T-helper 17 cell (primary cell): ENCODE data around the gene FILIP1L. TPM values are rescaled to one million over a fixed set of nuclear protein-coding genes. Genes with fewer than 3 reads are reported as not detected.
"Not testable (repeated sequence)": the region's sequence is repeated elsewhere in the genome, so short reads cannot be mapped to it uniquely, and the experiment has no call there.

ENCODE experiments used
- ATAC-seq: fragments of 150-1000 bp; cut with Tn5 transposase; 2 replicates; pipeline ENCODE4 v1.10.0; 2021; ENCODE audit warnings: mild to moderate bottlenecking, moderate library complexity
- DNase-seq, 3 donors: peaks; one replicate each; pipeline versions ENCODE4 v3.0.0 to v3.0.0-alpha.2; 2020 to 2021
- H3K9me3 ChIP-seq: one replicate; pipeline ENCODE4 v1.7.0; 2013; ENCODE audit warnings: low read length, mild to moderate bottlenecking; ENCODE audit not compliant: control insufficient read depth, poor library complexity, severe bottlenecking
- H3K27ac Mint-ChIP-seq: one replicate; pipeline ENCODE4 v1.8.0; 2022; ENCODE audit warnings: mild to moderate bottlenecking, moderate library complexity, mixed read lengths
- H3K27me3 Mint-ChIP-seq: one replicate; pipeline ENCODE4 v1.8.0; 2022; ENCODE audit warnings: mixed read lengths
- H3K36me3 Mint-ChIP-seq: one replicate; pipeline ENCODE4 v1.8.0; 2022; ENCODE audit warnings: low read depth, mixed read lengths
- H3K4me1 Mint-ChIP-seq: one replicate; pipeline ENCODE4 v1.8.0; 2022; ENCODE audit warnings: mild to moderate bottlenecking, mixed read lengths
- H3K4me3 Mint-ChIP-seq: one replicate; pipeline ENCODE4 v1.8.0; 2022; ENCODE audit warnings: mild to moderate bottlenecking, moderate library complexity, mixed read lengths
- total RNA-seq, 4 donors: library from RNA in 2 of 4; stranded (reverse) in 2 of 4; gene quantifications; one replicate each; pipeline ENCODE4 v1.2.3 and lab custom pipeline; 2022 to 2026

FILIP1L gene
- total RNA-seq, 2 donors from 2014 or later, result 0.82 TPM; not detected in 1

DNA sequence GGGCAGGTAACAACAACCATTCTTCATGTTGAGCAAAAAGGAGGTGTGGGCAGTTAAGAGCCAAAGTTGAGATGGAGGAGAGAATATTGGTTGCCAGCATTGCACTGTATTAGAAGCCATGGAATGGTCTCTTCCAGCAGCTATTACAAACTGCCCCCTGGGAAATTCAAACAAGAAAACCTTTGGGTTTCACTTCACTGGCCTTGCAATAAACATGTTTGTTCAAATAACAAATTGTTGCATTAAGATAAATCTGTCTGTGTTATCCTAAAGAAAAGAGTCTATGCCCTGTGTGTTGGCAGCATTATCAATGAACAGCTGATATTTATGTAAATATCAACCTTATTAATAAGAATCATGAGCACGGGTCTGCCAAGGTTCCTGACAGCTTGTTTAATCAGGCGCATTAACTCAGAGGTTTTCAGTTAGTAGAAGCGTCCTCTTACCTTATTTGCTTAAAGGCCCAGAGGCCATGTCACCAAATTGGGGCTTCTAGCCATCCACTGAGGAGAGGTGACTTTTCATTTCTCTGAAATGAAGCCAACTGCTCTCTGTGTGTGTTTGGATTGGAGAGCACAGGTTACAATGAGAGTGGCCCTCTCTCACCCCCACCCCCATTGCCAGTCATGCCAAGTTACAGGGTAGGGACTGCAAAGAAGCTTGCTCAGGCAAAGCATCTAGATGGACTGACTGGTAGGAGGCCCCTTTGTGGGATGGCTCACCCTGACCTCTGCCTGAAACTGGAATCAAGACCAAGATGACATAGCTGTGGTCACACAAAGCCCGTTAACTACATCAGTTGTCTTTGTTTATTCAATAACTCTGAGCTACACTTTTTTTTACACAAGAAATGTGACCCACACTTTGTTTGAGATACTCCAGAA is 10.5 kb downstream of the FILIP1L start:
- Mint-ChIP-seq H3K27ac (no peak overlapping the region), H3K36me3 (peaks cover 2% of the 10 kb centered on the region), H3K27me3 (no peaks in the 10 kb centered on the region), H3K4me3 (no peak overlapping the region), H3K4me1 (no peaks in the 10 kb centered on the region)
- DNase-seq (no peak), ATAC-seq (no peak)
- H3K9me3 ChIP-seq, result no peaks in the 10 kb centered on the region

DNA sequence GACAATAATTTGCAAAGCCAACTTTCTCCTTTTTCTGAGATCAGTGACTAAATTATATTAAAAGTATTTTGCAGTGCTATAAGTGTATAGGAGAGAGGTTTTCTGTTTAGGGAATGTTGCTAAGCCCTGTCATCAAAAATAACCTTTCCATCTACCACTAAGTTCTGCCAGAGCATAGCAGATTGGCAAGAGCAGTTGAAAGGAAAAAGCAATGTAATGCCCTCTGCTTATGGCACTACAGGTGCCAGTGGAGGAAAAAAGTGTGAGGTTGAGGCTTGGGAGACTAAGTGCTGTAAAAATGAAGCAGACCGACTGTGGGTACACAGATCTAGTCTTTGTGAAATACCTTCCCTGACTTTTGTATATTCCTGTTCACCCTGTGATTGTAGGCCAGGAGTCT is 11.5 kb downstream of the FILIP1L start:
- DNase-seq (no peak), ATAC-seq (no peak)
- H3K9me3 ChIP-seq, result no peaks in the 10 kb centered on the region
- Mint-ChIP-seq H3K4me3 (no peak overlapping the region), H3K27ac (no peak overlapping the region), H3K36me3 (peaks cover 2% of the 10 kb centered on the region), H3K27me3 (no peaks in the 10 kb centered on the region), H3K4me1 (no peaks in the 10 kb centered on the region)

DNA sequence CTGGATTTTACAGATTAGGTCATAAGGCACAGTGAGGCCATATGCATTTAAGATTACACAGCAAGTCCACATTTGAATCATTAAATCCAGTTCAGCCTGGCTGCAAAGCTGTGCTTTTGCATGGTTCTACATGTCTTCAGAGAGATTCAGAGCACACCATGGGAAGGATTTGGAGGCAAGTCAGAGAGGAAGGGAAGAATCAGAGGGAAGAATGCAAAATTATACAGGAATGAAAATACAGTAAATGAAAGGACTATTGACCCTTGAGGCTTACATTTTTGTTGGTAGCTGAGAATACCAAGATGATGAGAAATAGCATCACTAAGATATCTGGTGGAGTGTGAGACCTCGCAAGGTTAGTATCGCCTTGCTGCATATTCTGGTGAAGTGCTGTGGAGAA is 13.9 kb downstream of the FILIP1L start:
- H3K27me3 Mint-ChIP-seq, result no peaks in the 10 kb centered on the region
- no peak overlapping the region for H3K27ac Mint-ChIP-seq
- DNase-seq (no peak), ATAC-seq (no peak)
- peaks cover 2% of the 10 kb centered on the region for H3K36me3 Mint-ChIP-seq
- peaks cover 2% of the 10 kb centered on the region for H3K4me1 Mint-ChIP-seq
- no peak overlapping the region for H3K4me3 Mint-ChIP-seq
- no peaks in the 10 kb centered on the region for H3K9me3 ChIP-seq

DNA sequence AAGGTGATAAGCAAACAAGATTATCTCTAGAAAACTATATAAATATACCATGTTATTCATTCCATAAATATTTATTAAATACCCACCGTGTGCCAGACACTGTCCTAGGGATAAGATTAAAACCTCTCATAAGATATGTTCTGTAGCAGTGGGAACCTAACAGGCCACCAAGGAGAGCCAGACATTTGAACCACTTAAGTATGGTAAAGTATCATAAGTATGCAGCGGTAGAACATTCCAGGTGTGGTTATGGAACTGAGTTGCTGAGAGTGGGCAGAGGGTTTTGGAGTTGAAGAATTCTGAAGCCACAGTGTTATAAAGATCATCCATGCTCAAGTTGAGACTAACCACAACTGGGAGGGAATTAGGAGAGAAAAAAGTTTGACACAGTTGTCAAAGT is 14.7 kb downstream of the FILIP1L start:
- Mint-ChIP-seq H3K4me1 (peaks cover 2% of the 10 kb centered on the region), H3K4me3 (no peak overlapping the region)
- ATAC-seq, result no peak

DNA sequence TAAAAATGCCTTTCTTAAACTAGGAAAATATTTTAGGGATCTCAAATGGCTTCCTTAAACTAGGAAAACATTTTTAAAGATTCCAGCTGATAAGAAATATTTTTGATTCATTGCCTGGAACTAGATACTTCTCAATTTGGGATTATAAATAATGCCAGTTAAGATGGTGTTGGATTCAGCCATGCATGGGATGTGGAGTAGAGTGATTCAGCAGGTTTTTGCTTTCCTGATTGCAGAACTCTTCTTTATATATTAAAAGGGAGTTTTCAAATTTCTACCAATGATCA is 15.6 kb downstream of the FILIP1L start:
- H3K9me3 ChIP-seq, result no peaks in the 10 kb centered on the region
- H3K36me3 Mint-ChIP-seq, result peaks cover 2% of the 10 kb centered on the region
- H3K4me3 Mint-ChIP-seq, result no peak overlapping the region
- no peaks in the 10 kb centered on the region for H3K27me3 Mint-ChIP-seq
- no peak for DNase-seq
- peaks cover 2% of the 10 kb centered on the region for H3K4me1 Mint-ChIP-seq
- ATAC-seq, result no peak
- H3K27ac Mint-ChIP-seq, result no peak overlapping the region

More for the DNA sequence above, 14.7 kb downstream of the FILIP1L start:
- no peak overlapping the region for H3K27ac Mint-ChIP-seq
- DNase-seq, result no peak
- H3K9me3 ChIP-seq, result no peaks in the 10 kb centered on the region
- no peaks in the 10 kb centered on the region for H3K27me3 Mint-ChIP-seq
- peaks cover 2% of the 10 kb centered on the region for H3K36me3 Mint-ChIP-seq

DNA sequence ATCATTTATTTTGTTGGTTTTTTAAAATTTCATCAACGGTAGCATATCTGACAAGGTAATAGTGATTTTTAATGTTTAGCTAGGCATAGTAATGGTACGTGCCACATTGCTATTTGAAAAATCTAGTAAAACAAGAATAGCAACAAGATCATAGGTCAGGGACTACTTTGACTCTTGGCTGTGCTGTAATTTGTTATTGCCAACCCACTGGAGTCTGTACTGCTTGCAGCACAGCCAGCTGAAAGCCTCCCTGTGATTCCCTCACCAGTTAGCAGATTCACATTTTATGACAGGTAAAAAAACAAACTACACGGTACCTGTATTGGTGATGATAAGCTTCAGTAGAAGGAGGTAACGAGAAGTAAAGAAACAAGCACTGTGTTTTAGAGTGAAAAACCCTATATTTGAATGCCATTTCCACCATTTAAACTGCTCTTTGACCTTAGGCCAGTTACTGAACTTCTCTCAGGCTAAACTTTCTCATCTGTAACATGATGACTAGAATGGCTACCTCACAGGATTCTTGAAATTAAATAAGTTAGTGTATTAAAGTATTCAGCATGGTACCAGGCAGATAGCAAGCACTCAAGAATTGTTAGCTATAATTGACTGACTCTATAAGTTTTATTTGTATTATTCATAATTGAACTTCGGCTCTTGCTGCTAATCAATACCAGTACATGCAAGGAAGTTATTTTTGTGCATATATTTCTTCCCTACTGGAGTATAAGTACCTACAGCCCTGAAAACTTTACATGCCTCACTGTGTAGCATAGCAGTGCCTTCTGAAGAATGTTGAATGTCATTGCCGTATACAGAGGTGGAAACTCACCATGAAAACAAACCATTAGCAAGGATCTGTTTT is 16.1 kb downstream of the FILIP1L start:
- H3K27me3 Mint-ChIP-seq, result no peaks in the 10 kb centered on the region
- no peak overlapping the region for H3K27ac Mint-ChIP-seq
- no peak for ATAC-seq
- H3K4me1 Mint-ChIP-seq, result peaks cover 2% of the 10 kb centered on the region
- no peak for DNase-seq
- H3K9me3 ChIP-seq, result no peaks in the 10 kb centered on the region
- H3K36me3 Mint-ChIP-seq, result peaks cover 2% of the 10 kb centered on the region
- no peak overlapping the region for H3K4me3 Mint-ChIP-seq

DNA sequence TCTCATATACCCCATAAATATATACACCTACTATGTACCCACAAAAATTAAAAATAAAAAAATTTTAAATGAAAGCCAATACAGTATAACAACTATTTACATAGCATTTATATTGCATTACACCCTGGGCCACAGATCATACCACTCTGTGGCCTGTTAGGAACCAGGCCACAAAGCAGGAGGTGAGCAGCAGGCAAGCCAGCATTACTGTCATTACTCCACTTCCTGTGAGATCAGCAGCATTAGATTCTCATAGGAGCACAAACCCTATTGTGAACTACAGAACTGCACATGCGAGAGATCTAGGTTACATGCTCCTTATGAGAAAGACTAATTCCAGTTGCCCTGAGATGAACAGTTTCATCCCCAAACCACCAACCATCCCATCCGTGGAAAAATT is 17.4 kb downstream of the FILIP1L start:
- no peak overlapping the region for H3K4me3 Mint-ChIP-seq
- ATAC-seq (no peak), DNase-seq (no peak)
- peaks cover 4% of the 10 kb centered on the region for H3K4me1 Mint-ChIP-seq
- H3K36me3 Mint-ChIP-seq, result no peaks in the 10 kb centered on the region
- H3K27me3 Mint-ChIP-seq, result no peaks in the 10 kb centered on the region
- H3K27ac Mint-ChIP-seq, result no peak overlapping the region
- H3K9me3 ChIP-seq, result no peaks in the 10 kb centered on the region

DNA sequence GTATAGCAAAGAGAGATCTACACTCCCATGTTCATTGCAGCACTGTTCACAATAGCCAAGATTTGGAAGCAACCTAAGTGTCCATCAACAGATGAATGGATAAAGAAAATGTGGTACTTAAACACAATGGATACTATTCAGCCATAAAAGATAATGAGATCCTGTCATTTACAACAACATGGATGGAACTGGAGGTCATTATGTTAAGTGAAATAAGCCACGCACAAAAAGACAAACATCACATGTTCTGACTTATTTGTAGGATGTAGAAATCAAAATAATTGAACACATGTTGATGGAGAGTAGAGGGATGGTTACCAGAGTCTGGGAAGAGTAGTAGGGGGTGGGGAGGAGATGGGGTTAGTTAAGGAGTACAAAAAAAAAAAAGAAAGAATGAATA is 18.0 kb downstream of the FILIP1L start:
- H3K4me1 Mint-ChIP-seq, DNase-seq, H3K9me3 ChIP-seq, H3K27me3 Mint-ChIP-seq, H3K27ac Mint-ChIP-seq, H3K36me3 Mint-ChIP-seq, H3K4me3 Mint-ChIP-seq, ATAC-seq: not testable (repeated sequence)

DNA sequence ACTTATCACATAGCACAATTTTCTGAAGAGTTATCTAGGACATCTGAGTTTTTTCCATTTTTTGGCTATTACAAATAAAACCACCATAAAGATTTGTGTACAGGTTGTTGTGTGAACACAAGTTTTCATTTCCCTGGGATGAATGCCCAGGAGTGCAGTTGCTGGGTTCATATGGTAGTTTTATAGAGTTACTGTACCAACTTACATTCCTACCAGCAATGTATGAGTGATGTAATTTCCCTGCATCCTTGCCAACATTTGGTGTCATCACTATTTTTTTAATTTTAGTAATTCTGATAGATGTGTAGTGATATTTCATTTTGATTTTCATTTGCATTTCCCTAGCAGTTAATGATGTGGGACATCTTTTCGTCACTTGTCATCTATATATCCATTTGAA is 20.5 kb downstream of the FILIP1L start:
- ATAC-seq, result no peak
- peaks cover 4% of the 10 kb centered on the region for H3K4me1 Mint-ChIP-seq
- no peaks in the 10 kb centered on the region for H3K36me3 Mint-ChIP-seq
- no peaks in the 10 kb centered on the region for H3K9me3 ChIP-seq
- no peak overlapping the region for H3K27ac Mint-ChIP-seq
- no peak overlapping the region for H3K4me3 Mint-ChIP-seq
- no peaks in the 10 kb centered on the region for H3K27me3 Mint-ChIP-seq
- DNase-seq, result no peak

DNA sequence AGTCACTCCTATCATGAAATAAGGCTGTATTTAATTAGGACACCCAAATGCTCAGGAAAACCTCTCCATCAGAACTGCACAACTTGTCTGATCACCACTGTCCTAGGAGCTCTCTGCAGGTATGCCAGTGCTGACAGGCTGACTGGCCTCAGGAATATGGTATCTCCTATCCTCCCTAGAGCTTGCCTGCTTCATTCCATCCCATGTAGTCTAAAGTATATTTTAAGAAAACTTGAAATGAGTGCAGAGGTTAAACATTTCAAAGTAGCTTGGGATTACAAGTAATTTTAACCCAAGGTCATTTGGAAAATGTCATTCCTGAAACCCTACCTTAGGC is 23.7 kb downstream of the FILIP1L start:
- ATAC-seq (no peak), DNase-seq (no peak)
- no peak overlapping the region for H3K4me3 Mint-ChIP-seq
- H3K9me3 ChIP-seq, result no peaks in the 10 kb centered on the region
- peaks cover 10% of the 10 kb centered on the region for H3K4me1 Mint-ChIP-seq
- no peaks in the 10 kb centered on the region for H3K27me3 Mint-ChIP-seq
- peaks cover 3% of the 10 kb centered on the region for H3K36me3 Mint-ChIP-seq
- H3K27ac Mint-ChIP-seq, result no peak overlapping the region

DNA sequence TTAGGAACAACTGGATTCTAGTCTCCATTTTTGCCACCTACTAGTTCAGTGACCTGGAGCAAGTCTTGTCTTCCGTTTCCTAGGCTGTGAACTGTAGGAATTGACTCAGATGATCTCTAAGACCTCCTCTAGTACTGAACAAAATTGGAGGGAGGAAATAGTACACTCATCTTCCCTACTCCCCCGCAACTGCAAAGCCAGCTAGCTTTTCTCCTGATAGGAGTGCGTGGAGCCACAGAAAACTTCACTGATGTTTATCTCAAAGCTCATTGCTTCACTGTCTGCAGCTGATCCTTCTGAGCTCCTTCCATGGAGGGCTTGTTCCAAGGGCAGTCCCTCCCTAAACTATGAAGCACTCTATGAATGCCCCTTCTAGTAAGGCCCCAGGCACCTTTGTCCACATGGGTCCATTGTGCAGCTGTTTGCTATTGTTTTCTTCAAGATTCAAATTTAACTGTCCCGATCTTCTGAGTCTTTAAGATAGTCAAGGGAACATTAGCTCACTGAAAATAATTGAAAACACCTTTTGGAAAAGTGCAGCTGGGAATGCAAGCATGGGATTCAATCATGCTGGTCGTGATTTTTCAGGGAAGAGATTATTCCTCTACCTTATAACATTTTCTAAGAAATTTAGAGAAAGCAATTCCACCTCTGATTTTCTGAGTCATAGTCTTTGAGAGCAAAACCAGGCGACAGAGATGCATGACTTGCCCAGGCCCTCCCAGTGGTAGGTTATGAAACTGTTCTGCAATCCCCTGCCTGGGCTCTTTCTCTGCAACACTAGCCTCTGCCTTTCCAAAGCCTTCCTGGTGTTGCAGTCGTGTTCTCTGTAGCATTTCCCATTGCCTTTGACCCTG is 24.3 kb downstream of the FILIP1L start:
- ATAC-seq, result no peak
- H3K4me3 Mint-ChIP-seq, result no peak overlapping the region
- H3K36me3 Mint-ChIP-seq, result peaks cover 3% of the 10 kb centered on the region
- no peak overlapping the region for H3K27ac Mint-ChIP-seq
- no peaks in the 10 kb centered on the region for H3K27me3 Mint-ChIP-seq
- no peaks in the 10 kb centered on the region for H3K9me3 ChIP-seq
- H3K4me1 Mint-ChIP-seq, result peaks cover 10% of the 10 kb centered on the region
- no peak for DNase-seq

DNA sequence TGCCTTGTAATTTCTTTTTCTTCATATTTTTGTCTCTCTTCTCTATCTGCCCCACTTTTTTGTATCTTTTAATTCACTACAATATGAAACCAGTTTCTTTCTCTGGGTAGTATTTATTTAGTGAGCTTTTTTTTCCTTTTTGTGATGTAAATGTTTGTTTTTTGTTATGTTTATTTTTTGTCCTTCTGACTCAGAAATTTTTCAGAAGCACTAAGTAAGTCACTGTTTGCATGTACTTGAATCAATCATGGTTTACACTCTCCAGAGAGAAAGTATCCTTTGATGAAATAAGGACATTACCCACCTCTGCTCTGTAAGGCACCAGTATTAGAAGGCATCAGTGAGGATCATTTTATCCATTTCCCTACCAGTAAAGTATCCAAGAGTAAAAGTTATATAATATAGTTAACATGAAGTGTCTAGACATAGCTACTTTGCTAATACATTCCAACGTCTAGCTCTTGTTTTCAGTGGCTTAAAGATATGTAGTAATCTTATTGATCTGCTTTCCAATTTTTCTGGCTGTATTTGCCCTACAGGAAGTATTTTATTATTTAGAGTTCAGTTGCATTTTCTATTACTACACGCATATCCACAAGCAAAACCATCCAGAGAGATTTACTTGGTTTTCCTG is 25.4 kb downstream of the FILIP1L start:
- Mint-ChIP-seq H3K4me1 (peaks cover 10% of the 10 kb centered on the region), H3K27me3 (no peaks in the 10 kb centered on the region), H3K36me3 (peaks cover 3% of the 10 kb centered on the region), H3K4me3 (no peak overlapping the region), H3K27ac (peak overlapping the region; percentile 10)
- H3K9me3 ChIP-seq, result no peaks in the 10 kb centered on the region
- DNase-seq (no peak), ATAC-seq (no peak)

DNA sequence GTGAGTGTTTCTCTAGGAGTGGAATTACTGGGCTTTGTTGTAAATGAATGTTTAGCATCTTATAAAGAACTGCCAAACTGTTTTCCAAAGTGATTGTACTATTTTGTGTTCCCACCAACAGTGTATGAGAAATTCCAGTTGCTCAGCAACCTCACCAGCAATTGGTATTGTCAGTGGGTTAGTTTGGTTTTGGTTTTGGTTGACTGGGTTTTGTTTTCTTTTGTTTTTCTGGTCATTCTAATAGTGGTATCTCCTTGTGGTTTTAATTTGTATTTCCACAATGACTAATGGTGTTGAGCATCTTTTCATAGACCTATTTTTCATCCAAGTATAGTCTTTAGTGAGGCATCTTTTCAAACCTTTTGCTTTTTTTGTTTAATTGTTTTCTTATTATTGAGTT is 27.1 kb downstream of the FILIP1L start:
- peaks cover 8% of the 10 kb centered on the region for H3K4me1 Mint-ChIP-seq
- no peaks in the 10 kb centered on the region for H3K27me3 Mint-ChIP-seq
- H3K27ac Mint-ChIP-seq, result peak overlapping the region; percentile 45
- ATAC-seq (no peak), DNase-seq (no peak)
- H3K9me3 ChIP-seq, result no peaks in the 10 kb centered on the region
- H3K4me3 Mint-ChIP-seq, result no peak overlapping the region
- peaks cover 3% of the 10 kb centered on the region for H3K36me3 Mint-ChIP-seq
